Mesenteric fat pad (tissue), 1 donor: Measurements from ENCODE around the gene AP2A1. TPM values are rescaled to one million over a fixed set of nuclear protein-coding genes. Genes with fewer than 3 reads are reported as not detected.

Experiments used
- DNase-seq: peaks from one replicate; pipeline ENCODE4 v3.0.0-alpha.2; 2020; ENCODE audit warnings: low spot score
- total RNA-seq: library from RNA; stranded (reverse); fragmentation: NEBNext Ultra II Directional; extraction: Animal tissue kit (Norgen Biotek cat#: 25700); gene quantifications from one replicate; pipeline ENCODE4 v1.2.1, GENCODE V29; 2021
- donor health status: DM: yes; HTN: yes; CAD: no.

The AP2A1 gene
- total RNA-seq, 1 donor from 2014 or later: 96.4 TPM

- peak; percentile 100 for DNase-seq
These were observed 533 bp upstream of the AP2A1 start for GRCh38 chr19:49766007-49766929.

- DNase-seq: no peak
These were observed 580 bp downstream of the AP2A1 start for GRCh38 chr19:49767381-49767780.

- no peak for DNase-seq
These were observed 1.3 kb downstream of the AP2A1 start for GRCh38 chr19:49767967-49768581.

GRCh38 chr19:49770529-49770928 lies 3.7 kb downstream of the AP2A1 start:
- no peak for DNase-seq

- DNase-seq: no peak
These were observed 4.9 kb downstream of the AP2A1 start for GRCh38 chr19:49771674-49772139.

GRCh38 chr19:49772850-49773432 lies 6.1 kb downstream of the AP2A1 start:
- DNase-seq: no peak

- DNase-seq: no peak
These were observed 7.0 kb downstream of the AP2A1 start for GRCh38 chr19:49773663-49774350.

GRCh38 chr19:49774969-49775368 lies 8.2 kb downstream of the AP2A1 start:
- DNase-seq: no peak

- no peak for DNase-seq
These were observed 9.1 kb downstream of the AP2A1 start for GRCh38 chr19:49775742-49776370.

GRCh38 chr19:49776371-49776764 lies 9.6 kb downstream of the AP2A1 start:
- DNase-seq: no peak

- no peak for DNase-seq
These were observed 13.1 kb downstream of the AP2A1 start for GRCh38 chr19:49779731-49780555.

GRCh38 chr19:49780861-49781260 lies 14.1 kb downstream of the AP2A1 start:
- DNase-seq: no peak

GRCh38 chr19:49781394-49781793 lies 14.6 kb downstream of the AP2A1 start:
- no peak for DNase-seq

- no peak for DNase-seq
These were observed 15.7 kb downstream of the AP2A1 start for GRCh38 chr19:49782515-49782914.

GRCh38 chr19:49786376-49786820 lies 19.6 kb downstream of the AP2A1 start:
- no peak for DNase-seq

- no peak for DNase-seq
These were observed 20.9 kb downstream of the AP2A1 start for GRCh38 chr19:49787746-49788145.

GRCh38 chr19:49788857-49789256 lies 22.1 kb downstream of the AP2A1 start:
- no peak for DNase-seq

- no peak for DNase-seq
These were observed 24.1 kb downstream of the AP2A1 start for GRCh38 chr19:49790866-49791265.

GRCh38 chr19:49791776-49792445 lies 25.1 kb downstream of the AP2A1 start:
- DNase-seq: no peak
